Measurements from ENCODE around the gene ADAM11.
"Not testable (repeated sequence)": the region's sequence is repeated elsewhere in the genome, so short reads cannot be mapped to it uniquely, and the experiment has no call there.

The ADAM11 gene

DNA sequence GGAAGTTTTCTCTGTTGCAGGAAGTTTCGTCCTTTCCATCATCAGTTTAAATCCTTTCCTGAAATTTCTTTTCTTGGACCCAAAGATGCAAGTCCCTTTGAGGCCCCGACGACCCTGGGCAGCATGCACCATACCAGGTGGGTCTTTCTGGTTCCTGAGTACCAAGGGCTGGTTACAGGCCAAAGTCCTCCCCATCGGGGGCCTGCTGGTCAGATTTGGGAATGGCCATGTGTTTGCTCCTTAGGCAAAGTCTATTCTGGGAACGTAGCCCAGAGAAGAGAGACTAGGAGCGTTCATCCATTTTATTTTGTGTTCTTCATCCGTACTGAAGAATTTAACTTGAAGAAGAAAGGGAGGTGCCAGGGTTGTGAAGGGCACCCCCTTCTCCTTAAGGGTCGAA, 17.5 kb upstream of the ADAM11 start:
- Histone ChIP-seq H3K9me3 (replicated peaks in 1 of 2; ENCODE audit: control insufficient read depth in 2 of 2, insufficient read depth in 1 of 2, low read depth in 1 of 2, low read length in 2 of 2) (no peaks in the 10 kb centered on the region), H2AK5ac (ENCODE audit: low read depth, low read length) (no peak overlapping the region), H3K79me1 (ENCODE audit: low read depth, low read length) (no peaks in the 10 kb centered on the region), H2BK5ac (ENCODE audit: low read length) (no peak overlapping the region), H2BK12ac (ENCODE audit: low read length) (no peak overlapping the region), H3K14ac (ENCODE audit: low read length) (no peak overlapping the region), H3K4ac (ENCODE audit: low read length) (no peak overlapping the region), H3K36me3 (replicated peaks in 1 of 2; ENCODE audit: control insufficient read depth in 2 of 2, insufficient read depth in 2 of 2, low read length in 2 of 2) (peaks cover 19 to 76% of the 10 kb centered on the region in 2 donors), H2AFZ (ENCODE audit: low read length) (no peak overlapping the region), H3K9ac (ENCODE audit: low read depth, low read length, poor library complexity) (no peak overlapping the region), H3K4me3 (ENCODE audit: low read length in 2 of 2) (no peak overlapping the region), H2BK15ac (ENCODE audit: low read length) (no peak overlapping the region), H3K23ac (ENCODE audit: low read depth, low read length, poor library complexity) (no peak overlapping the region), H3K4me1 (ENCODE audit: control insufficient read depth in 2 of 2, insufficient read depth in 1 of 2, low read depth in 1 of 2, low read length in 2 of 2) (no peaks in the 10 kb centered on the region), H3K4me2 (ENCODE audit: insufficient read depth, low read length, poor library complexity, severe bottlenecking) (no peak overlapping the region), H3K18ac (ENCODE audit: low read length) (no peak overlapping the region), H4K8ac (ENCODE audit: low read depth, low read length) (no peak overlapping the region), H3K27ac (replicated peaks; ENCODE audit: low read length) (no peak overlapping the region), H2BK120ac (ENCODE audit: low read depth, low read length) (no peak overlapping the region), H4K91ac (ENCODE audit: low read depth, low read length, poor library complexity) (no peak overlapping the region), H3K27me3 (ENCODE audit: control insufficient read depth in 3 of 3, insufficient read depth in 3 of 3, low read depth in 1 of 3, low read length in 3 of 3) (no peaks in the 10 kb centered on the region)
- WGBS, 2 donors (ENCODE audit: extremely low coverage in 2 of 2, insufficient read length in 2 of 2, insufficient replicate concordance in 1 of 2) = no CpG with 5 or more reads among the region's 8 CpGs
- no peak for DNase-seq (ENCODE audit: low spot score)

GRCh38 chr17:44745301-44745700, 13.5 kb upstream of the ADAM11 start:
- no peak overlapping the region for H3K4ac ChIP-seq (ENCODE audit: low read length)
- no peak overlapping the region for H2BK5ac ChIP-seq (ENCODE audit: low read length)
- H3K9me3 ChIP-seq (replicated peaks in 1 of 2; ENCODE audit: control insufficient read depth in 2 of 2, insufficient read depth in 1 of 2, low read depth in 1 of 2, low read length in 2 of 2) = no peaks in the 10 kb centered on the region
- no peak for DNase-seq (ENCODE audit: low spot score)
- H3K4me2 ChIP-seq (ENCODE audit: insufficient read depth, low read length, poor library complexity, severe bottlenecking) = no peak overlapping the region
- no peaks in the 10 kb centered on the region for H3K79me1 ChIP-seq (ENCODE audit: low read depth, low read length)
- H3K4me3 ChIP-seq (ENCODE audit: low read length in 2 of 2) = no peak overlapping the region
- H3K23ac ChIP-seq (ENCODE audit: low read depth, low read length, poor library complexity) = no peak overlapping the region
- no peak overlapping the region for H4K8ac ChIP-seq (ENCODE audit: low read depth, low read length)
- H4K91ac ChIP-seq (ENCODE audit: low read depth, low read length, poor library complexity) = no peak overlapping the region
- no peak overlapping the region for H2AFZ ChIP-seq (ENCODE audit: low read length)
- no peak overlapping the region for H2BK120ac ChIP-seq (ENCODE audit: low read depth, low read length)
- no peak overlapping the region for H3K18ac ChIP-seq (ENCODE audit: low read length)
- no peaks in the 10 kb centered on the region for H3K27me3 ChIP-seq (ENCODE audit: control insufficient read depth in 3 of 3, insufficient read depth in 3 of 3, low read depth in 1 of 3, low read length in 3 of 3)
- H3K27ac ChIP-seq (replicated peaks; ENCODE audit: low read length) = no peak overlapping the region
- no peak overlapping the region for H3K14ac ChIP-seq (ENCODE audit: low read length)
- no peak overlapping the region for H2AK5ac ChIP-seq (ENCODE audit: low read depth, low read length)
- H2BK15ac ChIP-seq (ENCODE audit: low read length) = no peak overlapping the region
- no CpG with 5 or more reads among the region's 1 CpG for WGBS, 2 donors (ENCODE audit: extremely low coverage in 2 of 2, insufficient read length in 2 of 2, insufficient replicate concordance in 1 of 2)
- H3K36me3 ChIP-seq (replicated peaks in 1 of 2; ENCODE audit: control insufficient read depth in 2 of 2, insufficient read depth in 2 of 2, low read length in 2 of 2) = peaks cover 34 to 76% of the 10 kb centered on the region in 2 donors
- no peaks in the 10 kb centered on the region for H3K4me1 ChIP-seq (ENCODE audit: control insufficient read depth in 2 of 2, insufficient read depth in 1 of 2, low read depth in 1 of 2, low read length in 2 of 2)
- no peak overlapping the region for H2BK12ac ChIP-seq (ENCODE audit: low read length)
- H3K9ac ChIP-seq (ENCODE audit: low read depth, low read length, poor library complexity) = no peak overlapping the region

GRCh38 chr17:44745738-44746137, 13.1 kb upstream of the ADAM11 start:
- DNase-seq (ENCODE audit: low spot score); H2AK5ac ChIP-seq (ENCODE audit: low read depth, low read length); H3K4me2 ChIP-seq (ENCODE audit: insufficient read depth, low read length, poor library complexity, severe bottlenecking); H3K4me3 ChIP-seq (ENCODE audit: low read length in 2 of 2); H2BK12ac ChIP-seq (ENCODE audit: low read length); H3K27me3 ChIP-seq (ENCODE audit: control insufficient read depth in 3 of 3, insufficient read depth in 3 of 3, low read depth in 1 of 3, low read length in 3 of 3); H3K9me3 ChIP-seq (replicated peaks in 1 of 2; ENCODE audit: control insufficient read depth in 2 of 2, insufficient read depth in 1 of 2, low read depth in 1 of 2, low read length in 2 of 2); H3K23ac ChIP-seq (ENCODE audit: low read depth, low read length, poor library complexity); H3K9ac ChIP-seq (ENCODE audit: low read depth, low read length, poor library complexity); H3K79me1 ChIP-seq (ENCODE audit: low read depth, low read length); H2BK120ac ChIP-seq (ENCODE audit: low read depth, low read length); H3K18ac ChIP-seq (ENCODE audit: low read length); H3K27ac ChIP-seq (replicated peaks; ENCODE audit: low read length); H3K4me1 ChIP-seq (ENCODE audit: control insufficient read depth in 2 of 2, insufficient read depth in 1 of 2, low read depth in 1 of 2, low read length in 2 of 2); H2BK5ac ChIP-seq (ENCODE audit: low read length); H2AFZ ChIP-seq (ENCODE audit: low read length); H4K8ac ChIP-seq (ENCODE audit: low read depth, low read length); H2BK15ac ChIP-seq (ENCODE audit: low read length); H3K4ac ChIP-seq (ENCODE audit: low read length); H4K91ac ChIP-seq (ENCODE audit: low read depth, low read length, poor library complexity); H3K14ac ChIP-seq (ENCODE audit: low read length): not testable (repeated sequence)
- H3K36me3 ChIP-seq (replicated peaks in 1 of 2; ENCODE audit: control insufficient read depth in 2 of 2, insufficient read depth in 2 of 2, low read length in 2 of 2) = peaks cover 32 to 80% of the 10 kb centered on the region in 2 donors
- WGBS, 2 donors (ENCODE audit: extremely low coverage in 2 of 2, insufficient read length in 2 of 2, insufficient replicate concordance in 1 of 2) = no CpG with 5 or more reads among the region's 5 CpGs

GRCh38 chr17:44747566-44747965, 11.2 kb upstream of the ADAM11 start:
- Histone ChIP-seq H3K18ac (ENCODE audit: low read length) (no peak overlapping the region), H4K91ac (ENCODE audit: low read depth, low read length, poor library complexity) (no peak overlapping the region), H2AK5ac (ENCODE audit: low read depth, low read length) (no peak overlapping the region), H3K9ac (ENCODE audit: low read depth, low read length, poor library complexity) (no peak overlapping the region), H2BK120ac (ENCODE audit: low read depth, low read length) (no peak overlapping the region), H3K14ac (ENCODE audit: low read length) (no peak overlapping the region), H2BK5ac (ENCODE audit: low read length) (no peak overlapping the region), H3K27ac (replicated peaks; ENCODE audit: low read length) (no peak overlapping the region), H3K4me1 (ENCODE audit: control insufficient read depth in 2 of 2, insufficient read depth in 1 of 2, low read depth in 1 of 2, low read length in 2 of 2) (no peaks in the 10 kb centered on the region), H2BK12ac (ENCODE audit: low read length) (no peak overlapping the region), H3K4ac (ENCODE audit: low read length) (no peak overlapping the region), H3K4me3 (ENCODE audit: low read length in 2 of 2) (no peak overlapping the region), H3K9me3 (replicated peaks in 1 of 2; ENCODE audit: control insufficient read depth in 2 of 2, insufficient read depth in 1 of 2, low read depth in 1 of 2, low read length in 2 of 2) (no peaks in the 10 kb centered on the region), H3K79me1 (ENCODE audit: low read depth, low read length) (no peaks in the 10 kb centered on the region), H2AFZ (ENCODE audit: low read length) (no peak overlapping the region), H4K8ac (ENCODE audit: low read depth, low read length) (no peak overlapping the region), H3K4me2 (ENCODE audit: insufficient read depth, low read length, poor library complexity, severe bottlenecking) (no peak overlapping the region), H3K36me3 (replicated peaks in 1 of 2; ENCODE audit: control insufficient read depth in 2 of 2, insufficient read depth in 2 of 2, low read length in 2 of 2) (peaks cover 35 to 79% of the 10 kb centered on the region in 2 donors), H2BK15ac (ENCODE audit: low read length) (no peak overlapping the region), H3K27me3 (ENCODE audit: control insufficient read depth in 3 of 3, insufficient read depth in 3 of 3, low read depth in 1 of 3, low read length in 3 of 3) (no peaks in the 10 kb centered on the region), H3K23ac (ENCODE audit: low read depth, low read length, poor library complexity) (no peak overlapping the region)
- no peak for DNase-seq (ENCODE audit: low spot score)
